AG10803 (cell line): Measurements from ENCODE around the gene NEB.
"Not testable (repeated sequence)": the region's sequence is repeated elsewhere in the genome, so short reads cannot be mapped to it uniquely, and the experiment has no call there.

ENCODE experiments used
- DNase-seq: peaks from one replicate; pipeline ENCODE4 v3.0.0; 2010; ENCODE audit warnings: low read depth
- H3K4me3 ChIP-seq: 2 replicates; pipeline ENCODE4 v1.5.1; 2011; ENCODE audit warnings: mild to moderate bottlenecking, low read length, control low read depth
- CTCF ChIP-seq: conservative IDR thresholded peaks from 2 replicates; pipeline ENCODE4 v1.5.1; 2011; ENCODE audit warnings: mild to moderate bottlenecking, low read length, control low read depth, inconsistent platforms

Gene NEB

GRCh38 chr2:151716721-151717120 is 17.6 kb downstream of the NEB start:
- H3K4me3 ChIP-seq, result no peak overlapping the region
- TF ChIP-seq CTCF, result no peak
- DNase-seq, result peak; percentile 3

DNA sequence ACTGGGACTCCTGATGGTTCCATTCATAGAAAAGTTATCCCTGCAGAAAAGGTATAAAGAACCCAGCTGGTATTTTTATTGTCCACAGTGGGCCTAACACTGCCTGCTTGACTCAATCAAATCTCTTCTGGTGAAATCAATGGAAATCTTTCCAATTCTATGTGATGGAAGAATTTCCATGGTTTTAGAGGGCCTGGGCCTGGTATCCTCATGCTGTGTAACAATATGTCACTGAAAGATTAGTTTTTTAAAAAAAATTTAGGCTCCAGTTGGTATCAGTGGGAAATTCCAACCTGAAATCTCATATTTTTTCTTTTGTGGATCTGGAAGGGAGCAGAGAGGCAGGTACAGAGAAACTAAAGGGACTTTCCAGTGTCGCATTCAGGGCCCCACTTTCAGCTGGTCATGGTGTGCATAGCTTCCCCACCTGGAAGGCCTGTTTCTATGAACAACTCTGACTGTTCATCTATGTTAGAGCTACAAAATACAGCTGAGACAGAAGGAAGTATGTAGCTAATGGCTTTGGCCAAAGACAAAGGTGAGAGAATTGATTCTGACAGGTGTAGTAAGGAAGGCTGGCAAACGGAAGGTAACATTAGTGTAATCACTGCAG is 20.9 kb downstream of the NEB start:
- no peak for TF ChIP-seq CTCF
- H3K4me3 ChIP-seq, result no peak overlapping the region
- DNase-seq, result no peak

GRCh38 chr2:151711025-151711424 is 23.3 kb downstream of the NEB start:
- no peak overlapping the region for H3K4me3 ChIP-seq
- no peak for TF ChIP-seq CTCF
- DNase-seq, result no peak

DNA sequence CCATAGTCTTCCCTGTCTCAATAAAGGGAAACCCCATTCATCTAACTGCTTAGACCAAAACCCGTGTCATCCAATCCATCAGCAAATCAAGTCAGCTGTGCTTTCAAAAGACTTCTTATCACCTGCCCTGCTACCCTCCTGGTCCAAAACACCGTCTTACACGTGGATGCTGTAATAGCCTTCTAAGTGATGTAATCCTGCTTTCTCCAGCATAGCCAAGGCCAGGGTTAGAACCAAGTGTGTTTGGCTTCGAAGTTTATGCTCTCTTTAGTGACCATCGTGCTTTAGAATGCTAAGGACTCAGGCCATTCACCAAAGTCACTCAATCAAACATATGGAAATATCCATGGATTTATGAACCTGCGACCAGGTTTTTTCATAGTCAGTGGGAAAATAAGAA is 25.5 kb downstream of the NEB start:
- TF ChIP-seq CTCF, result no peak
- DNase-seq, result no peak

DNA sequence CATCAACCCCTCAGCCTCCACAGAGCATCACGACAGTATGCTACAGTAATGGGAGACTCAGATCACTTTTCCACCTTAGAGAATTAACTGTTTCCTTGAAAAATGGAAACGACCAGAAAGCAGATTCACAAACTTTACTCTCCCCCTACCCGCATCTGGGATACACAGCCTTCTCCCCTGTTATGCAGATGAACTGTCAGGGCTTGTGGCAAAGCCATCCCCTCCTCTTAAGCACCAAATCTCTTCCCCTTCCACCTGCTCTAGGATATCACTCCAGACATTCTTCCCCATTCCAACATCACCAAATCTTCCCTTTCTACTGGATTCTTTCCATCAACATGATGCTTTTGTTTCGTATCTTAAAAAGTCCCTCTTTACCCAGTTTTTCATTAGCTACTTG is 26.4 kb downstream of the NEB start:
- TF ChIP-seq CTCF, result no peak
- no peak for DNase-seq

More for the DNA sequence above, 25.5 kb downstream of the NEB start:
- H3K4me3 ChIP-seq, result no peak overlapping the region

DNA sequence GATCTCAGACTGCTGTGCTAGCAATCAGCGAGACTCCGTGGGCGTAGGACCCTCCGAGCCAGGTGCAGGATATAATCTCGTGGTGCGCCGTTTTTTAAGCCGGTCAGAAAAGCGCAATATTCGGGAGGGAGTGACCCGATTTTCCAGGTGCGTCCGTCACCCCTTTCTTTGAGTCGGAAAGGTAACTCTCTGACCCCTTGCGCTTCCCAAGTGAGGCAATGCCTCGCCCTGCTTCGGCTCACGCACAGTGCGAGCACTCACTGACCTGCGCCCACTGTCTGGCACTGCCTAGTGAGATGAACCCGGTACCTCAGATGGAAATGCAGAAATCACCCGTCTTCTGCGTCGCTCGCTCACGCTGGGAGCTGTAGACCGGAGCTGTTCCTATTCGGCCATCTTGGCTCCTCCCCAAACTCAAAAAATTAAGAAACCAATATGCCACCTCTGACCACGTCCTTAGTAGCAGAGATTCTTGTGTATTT is 29.8 kb downstream of the NEB start:
- not testable (repeated sequence) for DNase-seq, H3K4me3 ChIP-seq

More for the DNA sequence above, 26.4 kb downstream of the NEB start:
- no peak overlapping the region for H3K4me3 ChIP-seq

- DNase-seq, H3K4me3 ChIP-seq: not testable (repeated sequence)
These were observed 36.1 kb downstream of the NEB start for GRCh38 chr2:151698134-151698533.

- TF ChIP-seq CTCF, result no peak
- no peak for DNase-seq
- H3K4me3 ChIP-seq, result no peak overlapping the region
These were observed 38.5 kb downstream of the NEB start for GRCh38 chr2:151695778-151696177.
